SK-N-SH (cell line): Measurements from ENCODE around the gene TBX4.

Experiments used
- GATA2 ChIP-seq: sonication (generic); formaldehyde crosslinking; IDR thresholded peaks from 2 replicates; pipeline ENCODE4 v1.5.0; 2020; ENCODE audit warnings: mild to moderate bottlenecking, missing genetic modification reagents
- RAD21 ChIP-seq: IDR thresholded peaks from 2 replicates; pipeline ENCODE4 v1.6.1; 2012; ENCODE audit warnings: mild to moderate bottlenecking, low read length
- SMC3 ChIP-seq: IDR thresholded peaks from 2 replicates; pipeline ENCODE4 v1.6.1; 2012; ENCODE audit warnings: low read depth, low read length, improper control_type of control experiment
- TCF12 ChIP-seq: IDR thresholded peaks from 2 replicates; pipeline ENCODE4 v1.4.0; 2012
- TF ChIP-seq, protein P1 (sequence below): fragments of 200-600 bp; sonication (generic); IDR thresholded peaks from 2 replicates; pipeline ENCODE4 v1.6.1; 2017; ENCODE audit warnings: antibody characterized with exemption, mild to moderate bottlenecking, moderate library complexity

DNA sequence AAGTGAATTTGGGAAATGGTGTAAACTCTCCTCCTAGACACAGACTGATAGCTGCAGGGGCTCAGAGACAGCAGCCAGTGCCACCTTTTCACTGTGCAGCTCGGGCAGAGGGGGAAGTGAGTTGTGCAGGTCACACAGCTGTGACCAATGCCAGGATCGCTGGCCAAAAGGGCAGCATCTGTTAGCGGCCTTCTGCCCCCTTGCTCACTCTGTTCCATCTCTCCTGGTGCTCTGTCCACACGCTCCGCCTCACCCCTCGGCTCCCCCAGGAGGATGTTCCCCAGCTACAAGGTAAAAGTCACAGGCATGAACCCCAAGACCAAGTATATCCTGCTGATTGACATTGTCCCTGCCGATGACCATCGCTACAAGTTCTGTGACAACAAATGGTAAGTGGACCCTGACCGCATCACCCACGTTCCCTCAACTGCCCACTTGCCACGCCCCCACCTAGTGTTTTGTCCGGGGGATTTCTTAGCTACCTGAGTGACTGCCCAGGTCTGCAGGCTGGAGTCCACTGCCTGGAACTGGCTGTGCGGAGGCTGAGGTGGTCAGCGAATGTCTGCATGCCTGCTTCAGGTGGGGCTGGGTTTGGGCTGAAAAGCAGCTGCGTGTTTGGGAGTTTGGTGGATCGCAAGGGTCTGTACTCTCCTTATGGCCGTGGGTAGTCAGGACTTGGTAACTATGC, 13.5 kb downstream of the TBX4 start:
- TF ChIP-seq, protein P1, sequence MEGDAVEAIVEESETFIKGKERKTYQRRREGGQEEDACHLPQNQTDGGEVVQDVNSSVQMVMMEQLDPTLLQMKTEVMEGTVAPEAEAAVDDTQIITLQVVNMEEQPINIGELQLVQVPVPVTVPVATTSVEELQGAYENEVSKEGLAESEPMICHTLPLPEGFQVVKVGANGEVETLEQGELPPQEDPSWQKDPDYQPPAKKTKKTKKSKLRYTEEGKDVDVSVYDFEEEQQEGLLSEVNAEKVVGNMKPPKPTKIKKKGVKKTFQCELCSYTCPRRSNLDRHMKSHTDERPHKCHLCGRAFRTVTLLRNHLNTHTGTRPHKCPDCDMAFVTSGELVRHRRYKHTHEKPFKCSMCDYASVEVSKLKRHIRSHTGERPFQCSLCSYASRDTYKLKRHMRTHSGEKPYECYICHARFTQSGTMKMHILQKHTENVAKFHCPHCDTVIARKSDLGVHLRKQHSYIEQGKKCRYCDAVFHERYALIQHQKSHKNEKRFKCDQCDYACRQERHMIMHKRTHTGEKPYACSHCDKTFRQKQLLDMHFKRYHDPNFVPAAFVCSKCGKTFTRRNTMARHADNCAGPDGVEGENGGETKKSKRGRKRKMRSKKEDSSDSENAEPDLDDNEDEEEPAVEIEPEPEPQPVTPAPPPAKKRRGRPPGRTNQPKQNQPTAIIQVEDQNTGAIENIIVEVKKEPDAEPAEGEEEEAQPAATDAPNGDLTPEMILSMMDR: no peak
- TF ChIP-seq RAD21: no peak
- TF ChIP-seq GATA2 (CRISPR knock-in tag): no peak
- TF ChIP-seq SMC3: no peak
- TF ChIP-seq TCF12: no peak
